ACC112 (cell line): ENCODE results near the gene PRKAA1.
A peak's percentile ranks its signal among the peaks of the same experiment; 100 is the strongest.

Experiments used
- H2AFZ ChIP-seq: fragments of 200-600 bp; sonication (generic); one replicate; pipeline ENCODE4 v1.6.0; 2017; ENCODE audit warnings: antibody characterized with exemption, low read length; ENCODE audit not compliant: unreplicated experiment
- H3K27ac ChIP-seq: fragments of 200-600 bp; sonication (generic); 2 replicates; pipeline ENCODE4 v1.5.1; 2014; ENCODE audit warnings: low read depth, mild to moderate bottlenecking, antibody characterized with exemption, low read length, moderate library complexity
- H3K27me3 ChIP-seq: fragments of 200-600 bp; sonication (generic); 2 replicates; pipeline ENCODE4 v1.6.1; 2014; ENCODE audit warnings: mild to moderate bottlenecking, antibody characterized with exemption, low read length, moderate library complexity, mixed read lengths; ENCODE audit not compliant: insufficient read depth
- H3K36me3 ChIP-seq: fragments of 200-600 bp; sonication (generic); 2 replicates; pipeline ENCODE4 v1.6.1; 2016; ENCODE audit warnings: mild to moderate bottlenecking, antibody characterized with exemption, low read length, moderate library complexity, mixed read lengths; ENCODE audit not compliant: insufficient read depth
- H3K4me1 ChIP-seq: fragments of 200-600 bp; sonication (generic); one replicate; pipeline ENCODE4 v1.6.1; 2016; ENCODE audit warnings: low read length, mixed read lengths; ENCODE audit not compliant: insufficient read depth, unreplicated experiment, control insufficient read depth
- H3K4me3 ChIP-seq: fragments of 200-600 bp; sonication (generic); 2 replicates; pipeline ENCODE4 v1.5.1; 2014; ENCODE audit warnings: mild to moderate bottlenecking, low read depth, low read length
- H3K79me2 ChIP-seq: fragments of 200-600 bp; sonication (generic); one replicate; pipeline ENCODE4 v1.6.0; 2016; ENCODE audit warnings: low read length; ENCODE audit not compliant: control insufficient read depth, unreplicated experiment, insufficient read depth

Gene PRKAA1

DNA sequence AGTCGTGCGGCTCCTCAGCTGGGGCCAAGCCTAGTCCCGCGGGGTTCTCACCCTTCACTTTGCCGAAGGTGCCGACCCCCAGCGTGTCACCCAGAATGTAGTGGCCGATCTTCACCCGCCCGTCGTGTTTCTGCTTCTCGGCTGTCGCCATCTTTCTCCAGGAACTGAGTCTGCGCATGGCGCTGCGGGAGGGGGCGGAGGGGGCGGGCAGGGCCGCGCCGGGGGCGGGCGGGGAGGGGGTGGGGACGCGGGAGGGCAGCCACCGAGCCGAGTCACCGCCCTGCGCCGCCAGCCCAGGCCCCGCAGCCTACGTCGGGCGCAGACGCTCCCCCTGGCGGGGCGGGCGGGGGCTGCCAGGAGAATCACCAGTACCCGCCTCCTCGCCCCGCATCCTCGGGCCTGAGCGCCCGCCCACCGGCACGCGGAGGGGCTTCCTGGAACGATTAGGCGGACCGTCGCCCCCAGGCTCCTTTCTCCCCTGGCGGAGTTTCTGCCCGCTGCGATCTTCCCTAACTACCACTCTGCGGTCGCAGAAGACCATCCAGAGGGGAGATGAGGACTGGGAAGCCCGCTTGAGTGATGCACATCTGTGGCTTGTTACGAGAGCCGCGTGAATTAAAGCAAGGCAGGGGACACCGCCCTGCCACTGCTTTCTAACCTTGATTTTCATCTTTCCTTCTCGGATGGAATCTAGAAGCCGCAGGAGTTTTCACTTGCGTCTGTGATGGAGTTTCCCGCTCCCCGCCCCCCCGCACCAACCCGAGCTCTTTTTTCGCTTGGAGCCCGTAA is at the start of gene PRKAA1:
PRKAA1 (minus strand) TSS at position 363 of the 789 bp plus-strand sequence; CDS start at position 178, 185 bp downstream.
- peaks cover 43% of the 10 kb centered on the region for H3K79me2 ChIP-seq
- peak within 1 kb of the TSS; percentile 95 for H2AFZ ChIP-seq
- peak within 1 kb of the TSS; percentile 90 for H3K4me3 ChIP-seq
- no peaks in the 10 kb centered on the region for H3K27me3 ChIP-seq
- peak within 1 kb of the TSS; percentile 90 for H3K27ac ChIP-seq
- no peaks in the 10 kb centered on the region; the same call in 1 of the 2 replicates for H3K36me3 ChIP-seq
- H3K4me1 ChIP-seq: peaks cover 7% of the 10 kb centered on the region

DNA sequence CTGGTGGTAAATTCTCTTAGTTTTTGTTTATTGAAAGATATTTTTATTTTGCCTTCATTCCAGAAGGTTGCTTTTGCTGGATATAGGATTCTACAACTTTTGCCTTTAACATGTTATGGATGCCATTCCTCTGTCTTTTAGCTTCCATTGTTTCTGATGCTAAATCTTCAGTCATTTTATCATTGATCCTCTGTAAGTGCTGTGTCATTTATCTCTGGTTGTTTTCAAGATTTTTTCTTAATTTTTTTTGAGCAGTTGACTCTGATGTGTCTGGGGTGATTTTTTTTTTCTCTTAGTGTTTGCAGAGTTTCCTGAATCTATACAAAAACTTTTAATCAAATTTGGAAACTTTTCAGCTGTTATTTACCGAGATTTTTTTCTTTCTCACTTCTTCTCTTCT is 49.4 kb upstream of the PRKAA1 start:
- Histone ChIP-seq H3K27me3 (no peaks in the 10 kb centered on the region), H3K27ac (no peak overlapping the region), H2AFZ (no peak overlapping the region), H3K4me3 (no peak overlapping the region), H3K79me2 (peaks cover 1% of the 10 kb centered on the region), H3K36me3 (peaks cover 5% of the 10 kb centered on the region; the same call in 1 of the 2 replicates), H3K4me1 (peaks cover 11% of the 10 kb centered on the region)

DNA sequence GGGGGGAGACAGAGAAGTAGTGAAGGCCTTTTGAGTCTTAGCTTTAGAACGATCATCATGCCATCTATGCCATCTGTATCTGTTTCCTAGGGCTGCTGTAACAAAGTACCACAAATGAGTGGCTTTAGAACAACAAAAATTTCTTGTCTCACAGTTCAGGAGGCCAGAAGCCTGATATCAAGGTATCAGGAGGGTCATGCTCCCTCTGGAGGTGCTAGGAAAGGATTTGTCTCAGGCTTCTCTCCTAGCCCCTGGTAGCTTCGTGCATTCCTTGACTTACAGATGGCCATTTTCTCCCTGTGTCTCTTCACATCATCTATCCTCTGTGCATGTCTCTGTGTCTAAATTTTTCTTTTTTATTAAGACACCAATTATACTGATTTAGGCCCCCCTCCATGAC is 48.2 kb upstream of the PRKAA1 start:
- Histone ChIP-seq H2AFZ (no peak overlapping the region), H3K79me2 (peaks cover 7% of the 10 kb centered on the region), H3K27ac (no peak overlapping the region), H3K36me3 (peaks cover 5% of the 10 kb centered on the region; the same call in 1 of the 2 replicates), H3K4me1 (peaks cover 12% of the 10 kb centered on the region), H3K27me3 (no peaks in the 10 kb centered on the region), H3K4me3 (no peak overlapping the region)

DNA sequence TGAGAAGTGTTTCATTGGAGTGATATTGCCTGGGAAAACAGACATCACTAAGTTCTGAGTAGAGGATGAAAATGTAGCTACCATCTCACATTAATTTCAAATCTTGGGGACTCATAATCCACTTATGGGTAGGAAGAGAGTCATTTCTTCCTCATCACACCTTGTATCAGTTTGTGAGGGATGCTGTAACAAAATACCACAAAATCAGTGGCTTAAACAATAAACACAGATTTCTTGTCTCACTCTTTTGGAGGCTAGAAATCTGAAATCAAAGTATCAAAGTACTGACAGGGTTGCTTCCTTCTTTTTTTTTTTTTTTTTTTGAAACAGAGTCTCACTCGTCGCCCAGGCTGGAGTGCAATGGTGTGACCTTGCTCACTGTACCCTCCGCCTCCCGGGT is 46.4 kb upstream of the PRKAA1 start:
- Histone ChIP-seq H3K27me3 (no peaks in the 10 kb centered on the region), H3K4me3 (no peak overlapping the region)

DNA sequence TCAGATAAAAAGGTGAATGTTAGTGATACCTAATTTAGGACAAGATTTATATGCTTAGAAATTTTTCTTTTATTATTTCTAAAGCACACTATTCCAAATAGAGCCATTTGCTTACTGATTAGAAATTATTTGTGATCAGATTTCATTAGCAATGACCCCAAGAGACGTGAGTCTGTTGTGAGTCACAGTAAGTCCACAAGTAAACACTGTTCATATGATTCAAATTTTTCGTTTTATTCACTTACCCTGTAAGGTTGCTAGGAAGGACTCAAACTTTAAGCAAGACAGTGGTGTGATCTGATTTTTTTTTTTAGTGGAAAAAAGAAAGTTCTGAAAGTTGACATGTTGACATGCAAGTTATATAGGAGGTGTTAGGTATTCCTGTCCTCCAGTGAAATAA is 44.2 kb upstream of the PRKAA1 start:
- peaks cover 5% of the 10 kb centered on the region; the same call in 1 of the 2 replicates for H3K36me3 ChIP-seq
- H3K4me1 ChIP-seq: peaks cover 17% of the 10 kb centered on the region
- H3K79me2 ChIP-seq: peaks cover 7% of the 10 kb centered on the region
- no peaks in the 10 kb centered on the region for H3K27me3 ChIP-seq
- peak overlapping the region; percentile 94 for H2AFZ ChIP-seq
- peak overlapping the region; percentile 77 for H3K27ac ChIP-seq
- peak overlapping the region; percentile 79 for H3K4me3 ChIP-seq

More for the DNA sequence above, 46.4 kb upstream of the PRKAA1 start:
- Histone ChIP-seq H3K79me2 (peaks cover 7% of the 10 kb centered on the region), H3K4me1 (peaks cover 17% of the 10 kb centered on the region), H2AFZ (no peak overlapping the region), H3K27ac (no peak overlapping the region), H3K36me3 (peaks cover 5% of the 10 kb centered on the region; the same call in 1 of the 2 replicates)

DNA sequence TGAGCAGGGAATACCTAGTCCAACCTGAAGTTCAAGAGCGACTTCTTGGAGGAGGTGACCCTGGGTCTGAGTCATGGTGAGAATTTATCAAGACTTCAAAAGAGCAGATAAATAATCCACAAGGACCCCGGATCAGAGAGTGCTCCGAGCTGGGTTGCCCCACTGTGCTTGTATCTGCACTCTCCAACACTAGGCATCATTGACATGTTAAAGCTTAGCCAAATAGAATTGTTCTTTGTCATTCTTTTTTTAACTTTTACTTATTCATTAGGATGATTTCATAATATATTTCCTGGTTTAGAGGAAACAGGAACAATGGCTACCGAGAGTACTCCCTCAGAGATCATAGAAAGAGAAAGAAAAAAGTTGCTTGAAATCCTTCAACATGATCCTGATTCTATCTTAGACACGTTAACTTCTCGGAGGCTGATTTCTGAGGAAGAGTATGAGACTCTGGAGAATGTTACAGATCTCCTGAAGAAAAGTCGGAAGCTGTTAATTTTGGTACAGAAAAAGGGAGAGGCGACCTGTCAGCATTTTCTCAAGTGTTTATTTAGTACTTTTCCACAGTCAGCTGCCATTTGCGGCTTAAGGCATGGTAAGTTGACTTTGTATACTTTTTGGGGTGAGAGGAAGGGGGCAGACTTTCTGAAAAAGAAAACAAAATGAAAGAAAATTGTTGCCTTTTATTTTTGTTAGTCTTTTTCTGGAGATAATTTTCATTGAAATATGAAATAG is 43.1 kb upstream of the PRKAA1 start, which contains the start of gene CARD6:
CARD6 (plus strand) TSS at position 300 of the 738 bp plus-strand sequence; CDS start at position 316, 16 bp downstream.
- peak within 1 kb of the TSS; percentile 77 for H3K27ac ChIP-seq
- H3K79me2 ChIP-seq: peaks cover 8% of the 10 kb centered on the region
- H2AFZ ChIP-seq: peak within 1 kb of the TSS; percentile 94
- no peaks in the 10 kb centered on the region for H3K27me3 ChIP-seq
- peaks cover 23% of the 10 kb centered on the region for H3K4me1 ChIP-seq
- peak within 1 kb of the TSS; percentile 79 for H3K4me3 ChIP-seq
- H3K36me3 ChIP-seq: peaks cover 5% of the 10 kb centered on the region; the same call in 1 of the 2 replicates

DNA sequence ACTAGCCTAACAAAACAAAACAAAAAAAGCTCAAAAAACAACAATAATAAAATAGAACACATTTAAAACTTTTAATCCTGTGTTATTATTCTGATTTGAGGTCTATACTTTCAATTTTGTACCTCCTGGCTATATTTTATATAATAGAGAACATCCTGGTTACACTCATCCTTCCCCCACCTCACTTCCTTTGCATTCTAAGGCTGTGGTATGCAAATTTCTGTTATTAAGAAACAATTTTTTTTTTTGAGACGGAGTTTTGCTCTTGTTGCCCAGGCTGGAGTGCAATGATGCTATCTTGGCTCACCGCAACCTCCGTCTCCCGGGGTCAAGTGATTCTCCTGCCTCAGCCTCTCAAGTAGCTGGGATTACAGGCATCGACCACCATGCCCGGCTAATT is 39.9 kb upstream of the PRKAA1 start:
- Histone ChIP-seq H3K4me1 (peaks cover 26% of the 10 kb centered on the region), H3K27me3 (no peaks in the 10 kb centered on the region), H2AFZ (no peak overlapping the region), H3K79me2 (peaks cover 29% of the 10 kb centered on the region), H3K36me3 (peaks cover 16% of the 10 kb centered on the region), H3K27ac (no peak overlapping the region), H3K4me3 (no peak overlapping the region)

DNA sequence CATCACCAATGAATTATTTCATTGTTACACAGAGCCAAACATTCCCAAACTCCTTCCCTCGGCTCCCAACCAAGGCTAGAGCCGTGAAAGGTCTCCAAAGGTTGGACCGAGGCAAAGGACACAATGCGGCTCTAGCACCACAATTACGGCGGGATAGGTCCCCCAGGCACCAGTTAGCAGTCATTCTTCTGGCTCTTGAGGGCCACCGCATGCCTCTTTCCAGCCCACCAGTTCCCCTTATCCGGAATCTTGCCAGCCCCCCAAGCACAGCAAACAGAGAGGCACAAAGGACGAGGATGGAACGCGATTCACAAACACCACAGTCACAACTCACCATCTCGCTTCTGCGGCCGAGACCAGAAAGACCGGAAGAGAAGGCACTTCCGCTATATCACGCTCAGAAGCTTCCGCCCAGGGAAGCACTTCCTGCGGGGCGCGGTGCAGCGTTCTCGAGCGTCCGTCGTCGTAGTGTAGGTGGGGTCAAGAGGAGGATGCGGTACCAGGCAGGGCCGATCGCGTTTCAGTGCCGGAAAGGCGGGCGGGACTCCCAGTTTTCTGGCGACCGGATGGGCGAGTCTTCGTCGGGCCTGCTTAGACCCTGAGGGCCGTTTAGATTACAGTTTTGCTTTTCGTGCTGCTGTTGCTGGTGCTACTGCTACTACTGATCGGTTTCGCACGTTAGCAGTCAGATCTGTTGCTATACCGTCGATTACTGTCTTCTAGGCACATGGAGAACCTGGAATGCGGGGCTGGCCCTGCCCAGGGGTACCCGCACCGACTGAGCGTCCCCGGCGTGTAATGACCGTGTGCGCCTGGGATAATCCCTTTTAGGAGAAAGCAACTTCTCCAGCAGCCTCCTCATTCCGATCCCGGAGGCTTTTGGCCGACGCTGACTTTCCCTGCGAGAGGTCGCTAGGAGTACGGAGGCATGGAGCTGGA is 36.9 kb upstream of the PRKAA1 start, which contains the start of gene RPL37:
RPL37 (minus strand) TSS at position 374 of the 939 bp plus-strand sequence; CDS start at position 337, 37 bp downstream.
- peaks cover 48% of the 10 kb centered on the region for H3K79me2 ChIP-seq
- H3K36me3 ChIP-seq: peaks cover 46% of the 10 kb centered on the region
- H3K27me3 ChIP-seq: no peaks in the 10 kb centered on the region
- peak within 1 kb of the TSS; percentile 88 for H2AFZ ChIP-seq
- peak within 1 kb of the TSS; percentile 95 for H3K27ac ChIP-seq
- peaks cover 37% of the 10 kb centered on the region for H3K4me1 ChIP-seq
- peak within 1 kb of the TSS; percentile 99 for H3K4me3 ChIP-seq

DNA sequence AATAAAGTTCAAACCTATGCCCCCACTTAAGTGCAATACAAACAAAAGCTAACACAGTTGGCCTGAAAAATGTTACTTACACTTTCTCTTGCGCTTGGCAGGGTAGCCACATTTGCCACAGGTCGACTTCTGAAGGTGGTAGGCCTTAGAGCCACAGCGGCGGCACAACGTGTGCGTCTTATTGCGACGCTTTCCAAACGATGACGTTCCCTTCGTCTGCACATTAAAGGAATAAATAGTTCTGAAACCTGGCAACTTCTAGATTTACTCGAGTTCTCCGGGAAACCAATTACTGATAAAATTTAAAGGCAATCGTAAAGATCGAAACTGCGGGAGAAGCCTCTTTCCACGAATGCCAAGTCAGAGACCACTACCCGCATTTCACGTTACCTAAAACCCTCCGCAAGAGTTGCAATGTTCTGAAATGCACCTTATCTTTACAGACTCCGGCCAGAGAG is 36.2 kb upstream of the PRKAA1 start:
- H3K4me1 ChIP-seq: peaks cover 37% of the 10 kb centered on the region
- H3K36me3 ChIP-seq: peaks cover 50% of the 10 kb centered on the region
- H3K27ac ChIP-seq: peak overlapping the region; percentile 95
- H3K4me3 ChIP-seq: peak overlapping the region; percentile 99
- H2AFZ ChIP-seq: no peak overlapping the region
- peaks cover 48% of the 10 kb centered on the region for H3K79me2 ChIP-seq
- no peaks in the 10 kb centered on the region for H3K27me3 ChIP-seq
